Panc1 (cell line): ENCODE results near the gene NPAS1. TPM values are rescaled to one million over a fixed set of nuclear protein-coding genes. Genes with fewer than 3 reads are reported as not detected.
A peak's percentile ranks its signal among the peaks of the same experiment; 100 is the strongest.
"Not testable (repeated sequence)": the region's sequence is repeated elsewhere in the genome, so short reads cannot be mapped to it uniquely, and the experiment has no call there.

Experiments used
- ATAC-seq: fragments of 200-7000 bp; cut with Tn5 transposase; 2 replicates; pipeline ENCODE4 v1.9.1; 2020; ENCODE audit warnings: mild to moderate bottlenecking, moderate library complexity
- BruUV-seq: library from RNA; stranded (reverse); fragments of 400-500 nt; replicated peaks from 2 replicates; lab custom pipeline; 2021; lab: Mats Ljungman, UMichigan
- CTCF ChIA-PET: fragments of 300-600 bp; sonication (Branson Sonifier 250); formaldehyde crosslinking; loops from one replicate; lab custom pipeline; 2022; ENCODE audit warnings: antibody characterized with exemption; lab: Charles Lee
- POLR2A ChIA-PET: fragments of 300-600 bp; sonication (Branson Sonifier 250); formaldehyde crosslinking; loops from one replicate; lab custom pipeline; 2022; ENCODE audit warnings: antibody characterized with exemption; lab: Charles Lee
- DNase-seq: peaks from one replicate; pipeline ENCODE4 v3.0.0-alpha.2; 2010; ENCODE audit warnings: low read depth, low spot score
- H3K27ac ChIP-seq: 2 replicates; pipeline ENCODE4 v1.5.1; 2011; ENCODE audit warnings: mild to moderate bottlenecking, low read length, inconsistent platforms
- H3K27me3 ChIP-seq: fragments of 200-500 bp; sonication (Bioruptor generic); 2 replicates; pipeline ENCODE4 v1.6.0; 2014; ENCODE audit warnings: low read length, inconsistent platforms; ENCODE audit not compliant: control insufficient read depth, insufficient read depth
- H3K36me3 ChIP-seq: fragments of 200-500 bp; sonication (Bioruptor generic); 2 replicates; pipeline ENCODE4 v1.5.1; 2014; ENCODE audit warnings: inconsistent platforms, mild to moderate bottlenecking, low read length, moderate library complexity; ENCODE audit not compliant: control insufficient read depth, insufficient read depth
- H3K4me1 ChIP-seq: 2 replicates; pipeline ENCODE4 v1.5.1; 2011; ENCODE audit warnings: inconsistent platforms, mild to moderate bottlenecking, low read length, moderate library complexity; ENCODE audit not compliant: control insufficient read depth, insufficient read depth
- H3K4me3 ChIP-seq, 2 experiments: 2 replicates each; pipeline ENCODE4 v1.5.1; 2011 to 2012; ENCODE audit warnings: low read depth in 2 of 2, low read length in 2 of 2, mild to moderate bottlenecking in 2 of 2, inconsistent platforms in 1 of 2, moderate library complexity in 1 of 2
- H3K9me3 ChIP-seq: fragments of 200-500 bp; sonication (Bioruptor generic); 2 replicates; pipeline ENCODE4 v1.5.1; 2014; ENCODE audit warnings: low read depth, mild to moderate bottlenecking, inconsistent platforms, low read length, moderate library complexity; ENCODE audit not compliant: control insufficient read depth, insufficient read depth
- POLR2AphosphoS5 ChIP-seq: IDR thresholded peaks from 2 replicates; pipeline ENCODE4 v1.6.1; 2012; ENCODE audit warnings: mild to moderate bottlenecking, low read depth, low read length, moderate library complexity
- REST ChIP-seq, 2 experiments: IDR thresholded peaks; 2 replicates each; pipeline ENCODE4 v1.6.1; 2011 to 2012; ENCODE audit warnings: low read depth in 2 of 2, control low read depth in 1 of 2, low read length in 1 of 2, mild to moderate bottlenecking in 1 of 2, moderate library complexity in 1 of 2; ENCODE audit not compliant: insufficient read depth in 1 of 2
- SIN3A ChIP-seq: IDR thresholded peaks from 2 replicates; pipeline ENCODE4 v1.6.1; 2012; ENCODE audit warnings: low read depth, mild to moderate bottlenecking, low read length, moderate library complexity, borderline replicate concordance; ENCODE audit not compliant: insufficient read depth
- TCF7L2 ChIP-seq: IDR thresholded peaks from 2 replicates; pipeline ENCODE4 v1.6.1; 2011; ENCODE audit warnings: mild to moderate bottlenecking, low read depth, low read length, inconsistent platforms
- in situ Hi-C: cut with HindIII; loops from 2 replicates; pipeline ENCODE4 v1.10.0; 2016; ENCODE audit warnings: low sequenced_read_pairs, low pct_unique_long_range_greater_than_20kb
- intact Hi-C: fragments of 100-400 bp; cut with micrococcal nuclease; formaldehyde crosslinking; loops from one replicate; pipeline ENCODE4 v1.10.0; 2022; ENCODE audit not compliant: unreplicated experiment
- total RNA-seq: library from RNA; stranded (reverse); gene quantifications from one replicate; pipeline ENCODE4 v1.2.1, GENCODE V29; 2021; ENCODE audit not compliant: unreplicated experiment
- TF ChIP-seq, protein P1 (sequence below): fragments of 450-650 bp; IDR thresholded peaks from 2 replicates; pipeline ENCODE4 v1.5.1; 2017; ENCODE audit warnings: mild to moderate bottlenecking

Gene NPAS1
- total RNA-seq, 1 experiment from 2014 or later: 3.6 TPM

DNA sequence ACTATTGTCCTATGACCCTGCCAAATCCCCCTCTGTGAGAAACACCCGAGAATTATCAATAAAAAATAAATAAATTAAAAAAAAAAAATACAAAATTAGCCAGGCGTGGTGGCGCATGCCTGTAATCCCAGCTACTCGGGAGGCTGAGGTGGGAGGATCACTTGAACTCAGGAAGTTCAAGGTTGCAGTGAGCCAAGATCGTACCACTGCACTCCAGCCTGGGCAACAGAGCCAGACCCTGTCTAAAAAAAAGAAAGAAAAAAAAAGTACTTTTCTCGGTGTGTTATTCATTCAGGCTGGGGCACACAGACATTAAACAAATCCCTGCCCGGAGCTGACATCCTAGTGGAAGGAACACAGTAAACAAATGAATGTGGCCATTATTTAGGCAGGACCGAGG is 9.1 kb upstream of the NPAS1 start:
- CTCF ChIA-PET, H3K4me3 ChIP-seq, H3K36me3 ChIP-seq, H3K27me3 ChIP-seq, in situ Hi-C loops, intact Hi-C loops, POLR2A ChIA-PET, H3K27ac ChIP-seq, H3K9me3 ChIP-seq, BruUV-seq, DNase-seq, H3K4me1 ChIP-seq, ATAC-seq: not testable (repeated sequence)

DNA sequence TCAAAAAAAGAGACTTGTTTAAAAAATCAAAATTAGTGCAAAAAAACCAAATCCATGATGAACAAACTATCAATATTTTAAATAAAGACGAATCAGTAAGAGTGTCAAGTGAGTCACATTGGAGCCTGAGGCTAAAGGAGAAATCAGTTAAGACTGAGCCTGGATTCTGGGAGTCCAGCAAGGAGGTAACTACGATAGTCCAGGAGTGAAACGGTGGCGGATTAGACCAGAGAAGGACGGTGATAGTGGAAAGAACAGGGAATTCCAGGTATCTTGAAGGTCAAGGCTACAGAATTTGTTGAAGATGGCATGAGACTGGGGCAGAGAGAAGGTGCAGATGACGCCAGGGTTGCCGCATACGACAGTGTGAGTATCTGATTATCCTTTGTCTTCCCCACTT is 7.0 kb upstream of the NPAS1 start:
- intact Hi-C loops (no loop called here), in situ Hi-C loops (no loop called here)
- H3K9me3 ChIP-seq: no peaks in the 10 kb centered on the region
- no peak for TF ChIP-seq REST (IDR thresholded peaks at IDR 0.05; ENCODE audit: insufficient read depth in 1 of 2, low read depth in 2 of 2, low read length in 1 of 2)
- TF ChIP-seq TCF7L2: no peak
- no peak for TF ChIP-seq POLR2AphosphoS5
- TF ChIP-seq SIN3A: no peak
- TF ChIP-seq, protein P1, sequence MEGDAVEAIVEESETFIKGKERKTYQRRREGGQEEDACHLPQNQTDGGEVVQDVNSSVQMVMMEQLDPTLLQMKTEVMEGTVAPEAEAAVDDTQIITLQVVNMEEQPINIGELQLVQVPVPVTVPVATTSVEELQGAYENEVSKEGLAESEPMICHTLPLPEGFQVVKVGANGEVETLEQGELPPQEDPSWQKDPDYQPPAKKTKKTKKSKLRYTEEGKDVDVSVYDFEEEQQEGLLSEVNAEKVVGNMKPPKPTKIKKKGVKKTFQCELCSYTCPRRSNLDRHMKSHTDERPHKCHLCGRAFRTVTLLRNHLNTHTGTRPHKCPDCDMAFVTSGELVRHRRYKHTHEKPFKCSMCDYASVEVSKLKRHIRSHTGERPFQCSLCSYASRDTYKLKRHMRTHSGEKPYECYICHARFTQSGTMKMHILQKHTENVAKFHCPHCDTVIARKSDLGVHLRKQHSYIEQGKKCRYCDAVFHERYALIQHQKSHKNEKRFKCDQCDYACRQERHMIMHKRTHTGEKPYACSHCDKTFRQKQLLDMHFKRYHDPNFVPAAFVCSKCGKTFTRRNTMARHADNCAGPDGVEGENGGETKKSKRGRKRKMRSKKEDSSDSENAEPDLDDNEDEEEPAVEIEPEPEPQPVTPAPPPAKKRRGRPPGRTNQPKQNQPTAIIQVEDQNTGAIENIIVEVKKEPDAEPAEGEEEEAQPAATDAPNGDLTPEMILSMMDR: no peak
- H3K4me1 ChIP-seq: no peaks in the 10 kb centered on the region
- peak; percentile 62 for ATAC-seq
- no peak for DNase-seq
- no peak overlapping the region; a peak in 1 of 4 replicates for H3K4me3 ChIP-seq
- H3K27me3 ChIP-seq: no peaks in the 10 kb centered on the region
- peak overlapping the region; percentile 74 for H3K27ac ChIP-seq
- no TSS peak for BruUV-seq
- no peaks in the 10 kb centered on the region for H3K36me3 ChIP-seq
- ChIA-PET POLR2A (no interaction called here), CTCF (no interaction called here)

- peak; percentile 95 for ATAC-seq
- no peaks in the 10 kb centered on the region for H3K9me3 ChIP-seq
- no peak for DNase-seq
- in situ Hi-C loops: no loop called here
- no peaks in the 10 kb centered on the region for H3K27me3 ChIP-seq
- no peaks in the 10 kb centered on the region for H3K4me1 ChIP-seq
- no peak overlapping the region for H3K27ac ChIP-seq
- TF ChIP-seq TCF7L2: no peak
- TF ChIP-seq, protein P1: peak; percentile 96
- no peaks in the 10 kb centered on the region for H3K36me3 ChIP-seq
- no TSS peak for BruUV-seq
- CTCF ChIA-PET: interaction anchor here (0.8 kb wide), 1 partner anchor 79 kb away, joined by 4 read pairs; no protein-coding TSS in a partner anchor
- intact Hi-C loops: no loop called here
- POLR2A ChIA-PET: no interaction called here
- H3K4me3 ChIP-seq: no peak overlapping the region; a peak in 1 of 4 replicates
Measured at GRCh38 chr19:47013041-47013517, 6.6 kb upstream of the NPAS1 start.
